Measurements from ENCODE around the gene SMIM36. TPM values are rescaled to one million over a fixed set of nuclear protein-coding genes. Genes with fewer than 3 reads are reported as not detected.

SMIM36 gene
- total and polyA plus RNA-seq, 2 experiments from 2014 or later, result not detected

GRCh38 chr17:55451203-55451641, 60.0 kb downstream of the SMIM36 start:
- Histone ChIP-seq H4K20me1 (ENCODE audit: insufficient read depth, poor library complexity, severe bottlenecking) (no peaks in the 10 kb centered on the region), H3K27me3 (no peaks in the 10 kb centered on the region), H3K27ac (peak overlapping the region; percentile 78), H3K36me3 (replicated peaks; ENCODE audit: insufficient read depth, low read depth) (no peaks in the 10 kb centered on the region), H3K4me2 (no peak overlapping the region), H3K4me1 (ENCODE audit: insufficient read depth) (peaks cover 61% of the 10 kb centered on the region), H3K79me2 (no peaks in the 10 kb centered on the region), H3K4me3 (no peak overlapping the region), H3K9me2 (replicated peaks; ENCODE audit: insufficient read depth) (no peaks in the 10 kb centered on the region), H2AFZ (no peak overlapping the region), H3K9me3 (ENCODE audit: low read depth) (no peaks in the 10 kb centered on the region)
- DNase-seq (ENCODE audit: low spot score), result peak; percentile 30
- WGBS (ENCODE audit: low lambda C conversion rate, missing lambda C conversion rate), result 88% methylated on average over 1 of the region's 1 CpG
- TF ChIP-seq EZH2 (IDR thresholded peaks at IDR 0.05; ENCODE audit: borderline replicate concordance), result no peak
- no peak for TF ChIP-seq EZH2phosphoT487 (IDR thresholded peaks at IDR 0.05; ENCODE audit: low read depth, severe bottlenecking, unreplicated experiment)
- no peak for TF ChIP-seq CTCF (IDR thresholded peaks at IDR 0.05; ENCODE audit: poor library complexity)

- peaks cover 65% of the 10 kb centered on the region for H3K4me1 ChIP-seq (ENCODE audit: insufficient read depth)
- no peaks in the 10 kb centered on the region for H3K27me3 ChIP-seq
- no peak for TF ChIP-seq EZH2phosphoT487 (IDR thresholded peaks at IDR 0.05; ENCODE audit: low read depth, severe bottlenecking, unreplicated experiment)
- TF ChIP-seq CTCF (IDR thresholded peaks at IDR 0.05; ENCODE audit: poor library complexity), result no peak
- no peak for TF ChIP-seq EZH2 (IDR thresholded peaks at IDR 0.05; ENCODE audit: borderline replicate concordance)
- no peak for DNase-seq (ENCODE audit: low spot score)
- H4K20me1 ChIP-seq (ENCODE audit: insufficient read depth, poor library complexity, severe bottlenecking), result no peaks in the 10 kb centered on the region
- H3K79me2 ChIP-seq, result no peaks in the 10 kb centered on the region
- H3K4me2 ChIP-seq, result peak overlapping the region; percentile 18
- H3K36me3 ChIP-seq (replicated peaks; ENCODE audit: insufficient read depth, low read depth), result no peaks in the 10 kb centered on the region
- no peak overlapping the region for H3K4me3 ChIP-seq
- H3K9me2 ChIP-seq (replicated peaks; ENCODE audit: insufficient read depth), result no peaks in the 10 kb centered on the region
- H2AFZ ChIP-seq, result no peak overlapping the region
- no peak overlapping the region for H3K27ac ChIP-seq
- WGBS (ENCODE audit: low lambda C conversion rate, missing lambda C conversion rate), result 81% methylated on average over 7 of the region's 7 CpGs
- no peaks in the 10 kb centered on the region for H3K9me3 ChIP-seq (ENCODE audit: low read depth)
Measured at GRCh38 chr17:55450232-55450825, 60.9 kb downstream of the SMIM36 start.

- H3K9me2 ChIP-seq (replicated peaks; ENCODE audit: insufficient read depth), result no peaks in the 10 kb centered on the region
- no peaks in the 10 kb centered on the region for H4K20me1 ChIP-seq (ENCODE audit: insufficient read depth, poor library complexity, severe bottlenecking)
- WGBS (ENCODE audit: low lambda C conversion rate, missing lambda C conversion rate), result 26% methylated on average over 4 of the region's 4 CpGs
- DNase-seq (ENCODE audit: low spot score), result no peak
- H3K27me3 ChIP-seq, result no peaks in the 10 kb centered on the region
- H3K4me3 ChIP-seq, result no peak overlapping the region
- H3K4me2 ChIP-seq, result peak overlapping the region; percentile 31
- no peaks in the 10 kb centered on the region for H3K9me3 ChIP-seq (ENCODE audit: low read depth)
- no peaks in the 10 kb centered on the region for H3K36me3 ChIP-seq (replicated peaks; ENCODE audit: insufficient read depth, low read depth)
- TF ChIP-seq EZH2phosphoT487 (IDR thresholded peaks at IDR 0.05; ENCODE audit: low read depth, severe bottlenecking, unreplicated experiment) (no peak), CTCF (IDR thresholded peaks at IDR 0.05; ENCODE audit: poor library complexity) (no peak), EZH2 (IDR thresholded peaks at IDR 0.05; ENCODE audit: borderline replicate concordance) (no peak)
- H3K4me1 ChIP-seq (ENCODE audit: insufficient read depth), result peaks cover 66% of the 10 kb centered on the region
- H2AFZ ChIP-seq, result no peak overlapping the region
- H3K27ac ChIP-seq, result peak overlapping the region; percentile 52
- no peaks in the 10 kb centered on the region for H3K79me2 ChIP-seq
Measured at GRCh38 chr17:55448681-55449080, 62.6 kb downstream of the SMIM36 start.

Data from hepatocyte (in vitro differentiated cells).